NCI-H345 treated with DMSO at 0.1 percent for 48 hours (cell line): Measurements from ENCODE around the gene MBD5.
"Not testable (repeated sequence)": the region's sequence is repeated elsewhere in the genome, so short reads cannot be mapped to it uniquely, and the experiment has no call there.

ENCODE experiments used
- DNase-seq: peaks from one replicate; lab custom pipeline; 2025; ENCODE audit not compliant: unreplicated experiment; lab: John Stamatoyannopoulos, UW

The MBD5 gene

GRCh38 chr2:148540022-148540421 lies 519.1 kb downstream of the MBD5 start:
- no peak for DNase-seq

- DNase-seq, result no peak
Measured at GRCh38 chr2:148541792-148542191, 520.9 kb downstream of the MBD5 start.

GRCh38 chr2:148542614-148543013 lies 521.7 kb downstream of the MBD5 start:
- no peak for DNase-seq

DNA sequence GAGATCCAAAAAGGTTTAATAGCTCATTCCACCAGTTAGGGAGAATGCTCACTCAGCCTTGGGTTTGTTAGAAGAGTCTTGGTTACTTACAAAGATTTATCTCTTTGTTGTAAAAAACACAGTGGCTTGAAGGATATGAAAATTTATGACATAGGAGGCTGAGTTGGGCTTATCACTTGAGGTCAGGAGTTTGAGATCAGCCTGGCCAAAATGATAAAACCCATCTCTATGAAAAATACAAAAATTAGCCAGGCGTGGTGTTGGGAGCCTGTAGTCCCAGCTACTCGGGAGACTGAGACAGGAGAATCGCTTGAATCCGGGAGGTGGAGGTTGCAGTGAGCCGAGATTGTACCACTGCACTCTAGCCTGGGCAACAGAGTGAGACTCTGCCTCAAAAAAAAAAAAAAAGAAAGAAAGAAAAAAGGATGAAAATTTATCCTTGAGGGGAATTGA lies 522.2 kb downstream of the MBD5 start:
- not testable (repeated sequence) for DNase-seq

GRCh38 chr2:148545390-148546256 lies 524.7 kb downstream of the MBD5 start:
- DNase-seq, result no peak

GRCh38 chr2:148546270-148546669 lies 525.4 kb downstream of the MBD5 start:
- no peak for DNase-seq

DNA sequence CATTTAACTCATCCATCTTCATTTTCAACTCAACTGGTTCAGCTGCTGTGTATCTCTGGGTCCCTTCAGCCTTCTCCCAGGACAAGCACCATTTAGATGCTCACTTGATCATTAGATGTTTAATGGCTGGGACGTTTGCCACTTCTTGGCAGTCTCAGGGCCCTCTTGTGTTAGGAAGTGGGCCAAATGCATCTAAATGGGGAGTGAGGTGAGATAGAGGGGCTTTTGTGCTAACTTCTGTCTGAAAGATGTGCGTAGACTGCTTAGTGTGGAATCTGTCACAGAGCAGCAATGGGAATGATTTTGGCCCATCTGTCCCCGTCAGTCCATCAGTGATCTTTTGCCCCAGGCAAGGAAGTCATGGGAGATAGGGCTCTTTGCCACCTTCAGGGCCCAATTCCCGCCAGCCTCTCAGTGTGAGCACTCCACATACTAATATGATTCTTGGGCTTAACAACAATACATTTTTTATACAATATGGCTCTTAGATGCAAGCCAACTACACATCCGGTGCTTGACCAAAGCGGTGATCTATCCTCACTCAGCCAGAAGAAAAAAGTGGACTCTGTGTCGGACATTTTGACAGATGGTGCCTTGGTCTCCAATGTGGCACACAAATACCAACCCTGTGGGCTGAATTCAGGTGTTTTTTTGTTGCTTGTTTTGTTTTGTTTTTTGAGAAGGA lies 528.0 kb downstream of the MBD5 start:
- no peak for DNase-seq

GRCh38 chr2:148552675-148553331 lies 531.9 kb downstream of the MBD5 start:
- peak; percentile 6 for DNase-seq

DNA sequence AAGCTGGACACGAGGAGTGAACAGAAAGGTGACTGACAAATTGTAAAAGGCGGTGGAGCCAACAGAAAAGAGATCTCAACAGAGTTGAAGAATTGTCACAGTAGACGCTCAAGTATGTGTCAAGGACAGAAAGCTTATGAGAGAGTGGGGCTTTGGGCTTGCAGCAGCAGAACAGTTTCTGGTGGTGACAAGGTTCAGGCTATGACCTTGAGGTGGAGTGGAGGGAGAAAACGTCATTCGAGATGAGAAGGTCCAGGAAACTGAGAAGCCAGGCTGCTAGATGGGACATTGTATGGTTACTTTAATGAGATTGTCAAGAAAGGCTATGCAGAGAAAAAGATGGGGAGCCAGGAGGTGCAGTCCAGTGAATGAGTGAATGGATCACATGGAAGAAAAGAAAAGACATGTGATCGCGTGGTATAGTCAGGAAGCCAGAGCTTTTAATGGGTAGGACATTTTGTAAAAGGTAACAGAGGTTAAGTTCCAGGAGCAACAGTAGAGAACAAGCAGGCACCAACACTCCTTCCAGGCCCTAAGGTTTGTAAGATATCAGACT lies 532.5 kb downstream of the MBD5 start:
- no peak for DNase-seq

DNA sequence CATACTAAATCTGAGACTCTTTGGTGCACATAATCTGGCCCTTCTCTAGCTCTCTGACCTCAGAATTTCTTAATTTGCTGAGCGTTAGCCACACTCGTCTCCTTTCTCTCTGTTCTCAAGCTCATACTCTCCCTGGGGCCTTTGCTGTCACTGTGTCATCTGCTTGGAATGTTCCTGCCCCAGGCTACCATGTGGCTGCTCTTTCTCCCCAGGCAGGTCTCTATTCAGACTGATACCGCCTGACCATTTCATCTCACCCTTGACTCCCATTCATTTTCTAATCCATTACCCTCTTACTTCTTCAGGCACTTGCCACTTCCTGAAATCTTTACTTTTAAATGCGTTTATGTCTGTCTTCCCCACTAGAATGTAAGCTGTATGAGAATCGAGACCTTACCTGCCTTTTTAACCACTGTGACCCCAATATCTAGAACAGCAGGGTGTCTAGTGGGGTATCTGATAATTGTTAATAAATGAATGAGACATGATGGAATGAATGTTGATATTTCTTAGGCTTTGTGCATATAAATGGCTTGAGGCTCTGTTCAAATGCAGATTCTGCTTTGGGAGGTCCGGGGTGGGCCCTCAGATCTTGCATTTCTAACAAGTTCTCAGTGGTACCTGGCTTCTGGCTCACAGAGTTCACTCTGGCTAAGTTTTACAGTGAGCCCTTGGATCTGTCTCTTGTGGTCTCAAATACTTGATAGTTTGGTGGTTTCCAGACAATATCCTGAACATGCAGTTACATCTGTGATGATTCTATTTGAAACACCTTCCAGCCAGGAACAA lies 533.8 kb downstream of the MBD5 start:
- DNase-seq, result no peak

DNA sequence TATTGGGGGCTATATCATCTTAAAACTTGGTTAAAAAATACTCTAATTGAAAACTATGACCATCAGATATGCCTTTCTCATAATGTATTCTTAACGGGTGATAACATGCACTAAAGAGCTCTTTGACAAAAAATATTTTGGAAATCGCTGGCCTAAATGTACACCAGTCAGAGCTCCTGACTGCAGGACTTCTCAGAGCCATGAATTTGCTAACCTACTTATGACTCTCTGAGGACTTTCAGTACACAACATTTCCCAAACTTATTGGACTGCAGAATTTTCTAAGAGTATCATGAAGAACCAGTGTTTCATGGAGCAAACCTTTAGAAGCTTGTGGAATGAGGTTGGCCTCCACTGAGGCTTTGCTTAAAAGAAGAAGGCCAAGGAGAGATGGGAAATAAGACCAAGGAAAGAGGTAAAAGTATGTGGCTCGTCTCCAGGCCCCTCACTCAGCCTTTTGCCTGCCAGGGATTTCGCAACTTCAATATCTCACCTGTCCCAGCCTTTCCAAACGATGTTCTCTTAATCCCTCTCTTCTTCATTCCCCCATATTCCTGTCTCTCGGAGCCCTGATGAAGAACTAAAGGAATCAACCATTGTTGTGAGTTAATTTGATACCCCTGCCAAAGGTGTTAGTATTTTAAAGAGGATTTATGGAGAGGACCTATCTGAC lies 534.9 kb downstream of the MBD5 start:
- no peak for DNase-seq

GRCh38 chr2:148557844-148558436 lies 537.0 kb downstream of the MBD5 start:
- no peak for DNase-seq

DNA sequence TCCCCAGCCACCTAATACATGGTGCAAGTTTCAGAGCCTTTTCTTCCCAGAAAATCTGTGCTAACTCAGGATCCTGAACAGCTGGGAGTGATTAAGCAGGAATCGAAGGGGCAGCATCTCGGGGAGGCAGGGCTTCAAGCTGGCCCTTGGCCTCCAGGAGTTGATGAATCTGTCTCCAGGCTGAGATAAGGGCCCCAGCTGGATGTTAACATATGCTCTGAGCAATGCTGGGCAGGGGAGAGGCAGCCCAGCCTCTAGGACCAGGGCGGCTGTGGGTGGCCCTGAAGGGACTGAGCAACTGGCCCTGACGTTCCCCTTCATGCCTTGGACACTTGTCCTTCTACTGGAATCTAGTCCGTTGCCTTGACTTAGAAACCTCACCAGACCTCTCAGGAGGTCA lies 539.6 kb downstream of the MBD5 start:
- no peak for DNase-seq

- no peak for DNase-seq
Measured at GRCh38 chr2:148561389-148561788, 540.5 kb downstream of the MBD5 start.

DNA sequence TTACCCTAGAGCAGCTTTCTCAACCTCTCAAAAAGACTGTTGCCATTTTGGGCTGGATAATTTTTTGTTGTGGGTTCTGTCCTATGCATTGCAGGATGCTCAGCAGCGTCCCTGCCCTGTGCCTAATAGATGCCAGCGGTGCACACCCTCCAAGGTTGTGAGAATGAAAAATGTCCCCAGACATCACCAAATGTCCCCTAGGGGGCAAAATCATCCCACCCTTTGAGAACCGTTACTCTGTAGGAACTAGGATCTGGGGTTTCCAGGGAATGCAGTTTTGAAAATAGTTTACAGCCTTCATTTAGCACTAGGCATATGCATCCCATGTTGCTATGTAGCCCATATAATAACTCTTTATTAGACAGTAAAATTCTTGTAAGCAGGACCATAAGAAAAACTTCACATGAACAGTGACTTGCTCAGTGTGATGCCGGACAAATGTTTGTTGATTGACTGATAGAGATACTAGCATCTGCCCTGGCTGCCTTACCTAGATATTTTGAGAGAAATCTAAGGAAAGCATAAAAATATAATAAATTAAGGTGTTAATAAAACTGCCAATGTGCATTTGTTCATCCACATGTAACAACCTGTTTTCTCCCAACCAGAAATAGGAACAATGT lies 544.5 kb downstream of the MBD5 start:
- no peak for DNase-seq
